IMR-90 (cell line): ENCODE measurements around the gene CAMKMT. TPM values are rescaled to one million over a fixed set of nuclear protein-coding genes. Genes with fewer than 3 reads are reported as not detected.

Experiments
- ATAC-seq: fragments of 200-7000 bp; cut with Tn5 transposase; 2 replicates; pipeline ENCODE4 v1.9.1; 2020; ENCODE audit warnings: low read depth, mild to moderate bottlenecking, moderate library complexity
- BruUV-seq: library from RNA; stranded (reverse); fragments of 400-500 nt; replicated peaks from 2 replicates; lab custom pipeline; 2021; lab: Mats Ljungman, UMichigan
- CTCF ChIA-PET: fragments of 300-600 bp; formaldehyde crosslinking; extraction: SDS; loops from one replicate; lab custom pipeline; 2021; ENCODE audit warnings: antibody characterized with exemption; lab: Yijun Ruan, JAX
- POLR2A ChIA-PET: fragments of 300-600 bp; sonication (Branson Sonifier 250); formaldehyde crosslinking; loops from one replicate; lab custom pipeline; 2022; ENCODE audit warnings: antibody characterized with exemption; ENCODE audit not compliant: unreplicated experiment; lab: Charles Lee
- DNase-seq: peaks from one replicate; pipeline ENCODE4 v3.0.0; 2013
- H2AFZ ChIP-seq: replicated peaks from 2 replicates; pipeline ENCODE3; 2013; ENCODE audit warnings: low read length, mild to moderate bottlenecking; ENCODE audit not compliant: poor library complexity
- H2AK5ac ChIP-seq: 2 replicates; pipeline ENCODE4 v1.6.1; 2013; ENCODE audit warnings: low read depth, low read length, inconsistent platforms
- H2AK9ac ChIP-seq: replicated peaks from 2 replicates; pipeline ENCODE3; 2013; ENCODE audit warnings: mild to moderate bottlenecking, low read depth, low read length, moderate library complexity; ENCODE audit not compliant: poor library complexity
- H2BK120ac ChIP-seq: 2 replicates; pipeline ENCODE4 v1.6.1; 2013; ENCODE audit warnings: low read depth, low read length, inconsistent platforms
- H2BK15ac ChIP-seq: 3 replicates; pipeline ENCODE4 v1.6.1; 2013; ENCODE audit warnings: low read depth, low read length, inconsistent platforms
- H2BK20ac ChIP-seq: 2 replicates; pipeline ENCODE4 v1.6.1; 2013; ENCODE audit warnings: low read depth, mild to moderate bottlenecking, inconsistent platforms, low read length, moderate library complexity
- H2BK5ac ChIP-seq: 2 replicates; pipeline ENCODE4 v1.6.1; 2013; ENCODE audit warnings: mild to moderate bottlenecking, low read depth, low read length, inconsistent platforms; ENCODE audit not compliant: poor library complexity, severe bottlenecking
- H3K14ac ChIP-seq: replicated peaks from 2 replicates; pipeline ENCODE4 v1.6.1; 2013; ENCODE audit warnings: low read depth, low read length, inconsistent platforms
- H3K18ac ChIP-seq: 2 replicates; pipeline ENCODE4 v1.6.1; 2013; ENCODE audit warnings: low read depth, low read length, control low read depth
- H3K23ac ChIP-seq: 2 replicates; pipeline ENCODE4 v1.6.1; 2013; ENCODE audit warnings: low read depth, low read length, inconsistent platforms
- H3K27ac ChIP-seq: 2 replicates; pipeline ENCODE4 v1.5.1; 2013; ENCODE audit warnings: mild to moderate bottlenecking, control low read depth, low read length; ENCODE audit not compliant: insufficient read depth
- H3K27me3 ChIP-seq: 2 replicates; pipeline ENCODE4 v1.6.1; 2013; ENCODE audit warnings: low read length; ENCODE audit not compliant: control insufficient read depth, insufficient read depth
- H3K36me3 ChIP-seq: 2 replicates; pipeline ENCODE4 v1.6.1; 2013; ENCODE audit warnings: low read length, mixed read lengths; ENCODE audit not compliant: control insufficient read depth, insufficient read depth
- H3K4ac ChIP-seq: 2 replicates; pipeline ENCODE4 v1.6.1; 2013; ENCODE audit warnings: low read depth, low read length, inconsistent platforms
- H3K4me1 ChIP-seq: 2 replicates; pipeline ENCODE4 v1.6.1; 2013; ENCODE audit warnings: low read length, mixed read lengths; ENCODE audit not compliant: control insufficient read depth, insufficient read depth
- H3K4me2 ChIP-seq: 2 replicates; pipeline ENCODE4 v1.6.1; 2013; ENCODE audit warnings: low read depth, mild to moderate bottlenecking, control low read depth, low read length, moderate library complexity
- H3K4me3 ChIP-seq: 2 replicates; pipeline ENCODE4 v1.5.1; 2013; ENCODE audit warnings: low read depth, mild to moderate bottlenecking, control low read depth, low read length, moderate library complexity; ENCODE audit not compliant: insufficient read depth
- H3K56ac ChIP-seq: 2 replicates; pipeline ENCODE4 v1.6.1; 2013; ENCODE audit warnings: low read length, inconsistent platforms; ENCODE audit not compliant: insufficient read depth; ENCODE audit errors: extremely low read depth
- H3K79me1 ChIP-seq, 2 experiments: 2 replicates each; pipeline ENCODE4 v1.6.1; 2013; ENCODE audit warnings: low read length in 2 of 2, inconsistent platforms in 1 of 2, low read depth in 1 of 2
- H3K9ac ChIP-seq: 2 replicates; pipeline ENCODE4 v1.6.1; 2013; ENCODE audit warnings: low read depth, low read length, control low read depth
- H3K9me1 ChIP-seq: 2 replicates; pipeline ENCODE4 v1.6.1; 2013; ENCODE audit warnings: low read length, inconsistent platforms; ENCODE audit not compliant: insufficient read depth
- H3K9me3 ChIP-seq: 2 replicates; pipeline ENCODE4 v1.6.1; 2013; ENCODE audit warnings: low read length; ENCODE audit not compliant: control insufficient read depth, insufficient read depth
- H4K20me1 ChIP-seq: 2 replicates; pipeline ENCODE4 v1.6.1; 2013; ENCODE audit warnings: low read length, inconsistent platforms; ENCODE audit not compliant: insufficient read depth
- H4K5ac ChIP-seq: 2 replicates; pipeline ENCODE4 v1.6.1; 2013; ENCODE audit warnings: mild to moderate bottlenecking, low read depth, low read length, control low read depth
- H4K8ac ChIP-seq, 2 experiments: 2 replicates each; pipeline ENCODE4 v1.6.1; 2013; ENCODE audit warnings: low read depth in 2 of 2, low read length in 2 of 2, control low read depth in 1 of 2, inconsistent platforms in 1 of 2
- H4K91ac ChIP-seq: 2 replicates; pipeline ENCODE4 v1.6.1; 2013; ENCODE audit warnings: low read depth, low read length, inconsistent platforms; ENCODE audit not compliant: insufficient read depth
- CEBPB ChIP-seq: IDR thresholded peaks from 2 replicates; pipeline ENCODE4 v1.6.1; 2012; ENCODE audit warnings: low read depth, low read length, improper control_type of control experiment
- CTCF ChIP-seq: conservative IDR thresholded peaks from 2 replicates; pipeline ENCODE4 v1.5.1; 2012; ENCODE audit warnings: mild to moderate bottlenecking, low read depth, low read length, improper control_type of control experiment
- MAFK ChIP-seq: IDR thresholded peaks from 2 replicates; pipeline ENCODE4 v1.6.1; 2012; ENCODE audit warnings: low read depth, low read length, improper control_type of control experiment
- POLR2A ChIP-seq: IDR thresholded peaks from 2 replicates; pipeline ENCODE4 v1.6.1; 2012; ENCODE audit warnings: mild to moderate bottlenecking, low read depth, low read length
- RCOR1 ChIP-seq: IDR thresholded peaks from 2 replicates; pipeline ENCODE4 v1.6.1; 2012; ENCODE audit warnings: mild to moderate bottlenecking, low read length, improper control_type of control experiment; ENCODE audit not compliant: insufficient replicate concordance
- RFX5 ChIP-seq: IDR thresholded peaks from 2 replicates; pipeline ENCODE4 v1.8.0; 2012; ENCODE audit warnings: low read depth, mild to moderate bottlenecking, low read length, moderate library complexity
- USF2 ChIP-seq: fragments of 150-350 bp; IDR thresholded peaks from 2 replicates; pipeline ENCODE4 v1.6.1; 2017; ENCODE audit warnings: mild to moderate bottlenecking, antibody characterized with exemption, low read length, low read depth
- whole genome bisulfite sequencing, 2 experiments: methylation state at CpG; one replicate each; pipeline versions ENCODE4 v1.1.5 to v1.1.7; 2013; ENCODE audit warnings: missing lambda C conversion rate in 2 of 2; ENCODE audit not compliant: insufficient read length in 1 of 2; ENCODE audit errors: extremely low coverage in 2 of 2; 5-methylcytosine and 5-hydroxymethylcytosine counted together
- dilution Hi-C: fragments of 300-500 bp; cut with HindIII; formaldehyde crosslinking; loops from one replicate; pipeline ENCODE4 v1.14.3; 2018; ENCODE audit warnings: low sequenced_read_pairs; ENCODE audit not compliant: unreplicated experiment
- in situ Hi-C: fragments of 300-500 bp; cut with MboI; formaldehyde crosslinking; loops from 3 replicates; pipeline ENCODE4 v1.14.3; 2019; ENCODE audit warnings: low sequenced_read_pairs, inconsistent platforms, mixed read lengths
- intact Hi-C: fragments of 100-400 bp; cut with micrococcal nuclease; formaldehyde crosslinking; loops from 2 replicates; pipeline ENCODE4 v1.10.0; 2022
- polyA plus RNA-seq, 3 experiments: library from polyadenylated mRNA; depleted of rRNA; stranded (reverse); fragments of >200 nt; gene quantifications; 2 replicates each; pipeline ENCODE4 v1.2.3, GENCODE V29; 2012; ENCODE audit warnings: low replicate concordance in 1 of 3
- total RNA-seq: library from RNA; depleted of rRNA; stranded (reverse); fragments of >200 nt; gene quantifications from 2 replicates; pipeline ENCODE4 v1.2.3, GENCODE V29; 2012

Gene CAMKMT
- total and polyA plus RNA-seq, 2 of the 4 experiments (the other 2 are of a cell fraction) = 4.4 to 6.8 TPM

GRCh38 chr2:44578471-44579093 lies 216.8 kb downstream of the CAMKMT start:
- H4K91ac ChIP-seq = no peak overlapping the region
- H3K27me3 ChIP-seq = no peaks in the 10 kb centered on the region
- no peak overlapping the region for H2BK120ac ChIP-seq
- no peak overlapping the region for H3K23ac ChIP-seq
- no peak overlapping the region for H3K9ac ChIP-seq
- CTCF ChIA-PET = interaction anchor here (0.7 kb wide), 1 partner anchor 10 kb away, joined by 3 read pairs; no protein-coding TSS in a partner anchor
- H3K4me3 ChIP-seq = no peak overlapping the region
- intact Hi-C loops = no loop called here
- no peak overlapping the region for H2AK9ac ChIP-seq
- H3K56ac ChIP-seq = no peak overlapping the region
- 17 to 100% methylated on average over 1 to 2 of the region's 2 CpGs for WGBS, 2 experiments
- no peak overlapping the region for H3K14ac ChIP-seq
- H2BK5ac ChIP-seq = no peak overlapping the region
- H3K4me2 ChIP-seq = peak overlapping the region; percentile 62
- H4K8ac ChIP-seq = no peak overlapping the region
- H3K4ac ChIP-seq = no peak overlapping the region
- no peaks in the 10 kb centered on the region; the same call in 1 of the 2 replicates for H3K4me1 ChIP-seq
- dilution Hi-C loops = no loop called here
- in situ Hi-C loops = no loop called here
- H2AK5ac ChIP-seq = no peak overlapping the region
- ATAC-seq (peak; percentile 62), DNase-seq (peak; percentile 56)
- H3K9me1 ChIP-seq = no peaks in the 10 kb centered on the region
- no peak overlapping the region for H2BK20ac ChIP-seq
- H2BK15ac ChIP-seq = no peak overlapping the region
- no peaks in the 10 kb centered on the region for H3K36me3 ChIP-seq
- no peak overlapping the region for H3K18ac ChIP-seq
- POLR2A ChIA-PET = no interaction called here
- H2AFZ ChIP-seq = no peak overlapping the region
- H3K79me1 ChIP-seq = no peaks in the 10 kb centered on the region
- no peaks in the 10 kb centered on the region for H3K9me3 ChIP-seq
- no peak overlapping the region for H4K5ac ChIP-seq
- no peak overlapping the region for H3K27ac ChIP-seq
- TF ChIP-seq CEBPB (peak; percentile 84), USF2 (no peak), POLR2A (no peak), RCOR1 (no peak), RFX5 (no peak), CTCF (no peak), MAFK (no peak)
- BruUV-seq = no TSS peak
- H4K20me1 ChIP-seq = no peaks in the 10 kb centered on the region
